ENCODE measurements around the gene KLHL36. TPM values are rescaled to one million over a fixed set of nuclear protein-coding genes. Genes with fewer than 3 reads are reported as not detected.

Gene KLHL36
- total RNA-seq = 10 to 100 TPM; 49.7 to 62.7 TPM

GRCh38 chr16:84647828-84648594, at the start of gene KLHL36:
Gene KLHL36 (plus strand): TSS chr16:84648511. CDS start chr16:84650868, 2,357 bp downstream.
- no peaks in the 10 kb centered on the region for H3K4me1 ChIP-seq
- H3K9me3 ChIP-seq = no peaks in the 10 kb centered on the region
- intact Hi-C loops (cut with DNase I) = no loop called here
- peak within 1 kb of the TSS; percentile 59 for H3K27ac ChIP-seq
- DNase-seq = peak; percentile 70
- H3K9ac ChIP-seq (ENCODE audit: low read depth in 2 of 2, low read length in 2 of 2) = peak within 1 kb of the TSS; percentile 81 to 86
- no peaks in the 10 kb centered on the region for H3K27me3 ChIP-seq
- peak within 1 kb of the TSS; percentile 84 for H3K4me3 ChIP-seq
- no peaks in the 10 kb centered on the region for H3K36me3 ChIP-seq
- no peak for TF ChIP-seq CTCF (IDR thresholded peaks at IDR 0.05)

- Histone ChIP-seq H3K9ac (ENCODE audit: low read depth in 2 of 2, low read length in 2 of 2) (peak overlapping the region in 1 of 2 donors; percentile 48), H3K9me3 (no peaks in the 10 kb centered on the region), H3K27ac (peak overlapping the region; percentile 78), H3K36me3 (no peaks in the 10 kb centered on the region), H3K4me1 (peaks cover 4% of the 10 kb centered on the region), H3K4me3 (no peak overlapping the region), H3K27me3 (no peaks in the 10 kb centered on the region)
- intact Hi-C loops (cut with DNase I) = no loop called here
- TF ChIP-seq CTCF (IDR thresholded peaks at IDR 0.05) = no peak
- peak; percentile 42 for DNase-seq
Measured at GRCh38 chr16:84599521-84600202, 48.6 kb upstream of the KLHL36 start.

- Histone ChIP-seq H3K4me1 (peaks cover 4% of the 10 kb centered on the region), H3K36me3 (no peaks in the 10 kb centered on the region), H3K9me3 (no peaks in the 10 kb centered on the region), H3K27me3 (no peaks in the 10 kb centered on the region), H3K9ac (ENCODE audit: low read depth in 2 of 2, low read length in 2 of 2) (peak overlapping the region in 1 of 2 donors; percentile 48), H3K27ac (peak overlapping the region; percentile 78), H3K4me3 (no peak overlapping the region)
- TF ChIP-seq CTCF (IDR thresholded peaks at IDR 0.05) = no peak
- no peak for DNase-seq
- intact Hi-C loops (cut with DNase I) = no loop called here
Measured at GRCh38 chr16:84600343-84601229, 47.7 kb upstream of the KLHL36 start.

- Histone ChIP-seq H3K9me3 (no peaks in the 10 kb centered on the region), H3K36me3 (no peaks in the 10 kb centered on the region), H3K27ac (peak overlapping the region; percentile 78), H3K4me1 (peaks cover 4% of the 10 kb centered on the region), H3K27me3 (no peaks in the 10 kb centered on the region), H3K9ac (ENCODE audit: low read depth in 2 of 2, low read length in 2 of 2) (peak overlapping the region; percentile 28 to 56), H3K4me3 (no peak overlapping the region)
- intact Hi-C loops (cut with DNase I) = no loop called here
- DNase-seq = peak; percentile 60
- TF ChIP-seq CTCF (IDR thresholded peaks at IDR 0.05) = no peak
Measured at GRCh38 chr16:84603140-84603816, 45.0 kb upstream of the KLHL36 start.

GRCh38 chr16:84603940-84604339, 44.4 kb upstream of the KLHL36 start:
- TF ChIP-seq CTCF (IDR thresholded peaks at IDR 0.05) = no peak
- Histone ChIP-seq H3K4me1 (peaks cover 4% of the 10 kb centered on the region), H3K9me3 (no peaks in the 10 kb centered on the region), H3K9ac (ENCODE audit: low read depth in 2 of 2, low read length in 2 of 2) (no peak overlapping the region), H3K36me3 (no peaks in the 10 kb centered on the region), H3K27ac (no peak overlapping the region), H3K4me3 (no peak overlapping the region), H3K27me3 (no peaks in the 10 kb centered on the region)
- DNase-seq = no peak
- intact Hi-C loops (cut with DNase I) = no loop called here

Measured in colonic mucosa (tissue), 4 donors.